T-helper 17 cell (primary cell): Measurements from ENCODE around the gene CFAP97. TPM values are rescaled to one million over a fixed set of nuclear protein-coding genes. Genes with fewer than 3 reads are reported as not detected.

Experiments
- ATAC-seq: fragments of 150-1000 bp; cut with Tn5 transposase; 2 replicates; pipeline ENCODE4 v1.10.0; 2021; ENCODE audit warnings: mild to moderate bottlenecking, moderate library complexity
- DNase-seq, 3 donors: peaks; one replicate each; pipeline versions ENCODE4 v3.0.0 to v3.0.0-alpha.2; 2020 to 2021
- H3K9me3 ChIP-seq: one replicate; pipeline ENCODE4 v1.7.0; 2013; ENCODE audit warnings: low read length, mild to moderate bottlenecking; ENCODE audit not compliant: control insufficient read depth, poor library complexity, severe bottlenecking
- H3K27ac Mint-ChIP-seq: one replicate; pipeline ENCODE4 v1.8.0; 2022; ENCODE audit warnings: mild to moderate bottlenecking, moderate library complexity, mixed read lengths
- H3K27me3 Mint-ChIP-seq: one replicate; pipeline ENCODE4 v1.8.0; 2022; ENCODE audit warnings: mixed read lengths
- H3K36me3 Mint-ChIP-seq: one replicate; pipeline ENCODE4 v1.8.0; 2022; ENCODE audit warnings: low read depth, mixed read lengths
- H3K4me1 Mint-ChIP-seq: one replicate; pipeline ENCODE4 v1.8.0; 2022; ENCODE audit warnings: mild to moderate bottlenecking, mixed read lengths
- H3K4me3 Mint-ChIP-seq: one replicate; pipeline ENCODE4 v1.8.0; 2022; ENCODE audit warnings: mild to moderate bottlenecking, moderate library complexity, mixed read lengths
- total RNA-seq, 4 donors: library from RNA in 2 of 4; stranded (reverse) in 2 of 4; gene quantifications; one replicate each; pipeline ENCODE4 v1.2.3 and lab custom pipeline; 2022 to 2026

Gene CFAP97
- total RNA-seq, 2 donors from 2014 or later, result 41.9 to 50.0 TPM

GRCh38 chr4:185115827-185116232 is 88.0 kb downstream of the CFAP97 start:
- peaks cover 38% of the 10 kb centered on the region for H3K27me3 Mint-ChIP-seq
- H3K36me3 Mint-ChIP-seq, result no peaks in the 10 kb centered on the region
- DNase-seq (no peak), ATAC-seq (no peak)
- H3K4me3 Mint-ChIP-seq, result no peak overlapping the region
- H3K9me3 ChIP-seq, result no peaks in the 10 kb centered on the region
- peaks cover 2% of the 10 kb centered on the region for H3K4me1 Mint-ChIP-seq
- H3K27ac Mint-ChIP-seq, result no peak overlapping the region

DNA sequence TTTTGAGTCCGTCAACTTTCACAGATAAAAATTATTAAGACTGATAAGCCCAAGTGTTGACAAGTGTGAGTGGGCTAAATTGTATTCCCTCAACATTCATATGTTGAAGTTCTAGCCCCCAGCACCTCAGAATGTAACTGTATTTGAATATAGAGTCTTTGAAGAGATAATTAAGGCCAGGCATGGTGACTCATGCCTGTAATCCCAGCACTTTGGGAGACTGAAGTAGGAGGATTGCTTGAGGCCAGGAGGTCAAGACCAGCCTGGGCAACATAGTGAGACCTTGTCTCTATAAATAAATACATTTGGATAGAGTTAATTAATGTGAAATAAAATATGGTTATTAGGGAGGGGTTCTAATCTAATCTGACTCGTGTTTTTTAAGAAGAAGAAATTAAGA is 90.5 kb downstream of the CFAP97 start:
- DNase-seq (no peak), ATAC-seq (no peak)
- H3K36me3 Mint-ChIP-seq, result no peaks in the 10 kb centered on the region
- H3K4me1 Mint-ChIP-seq, result peaks cover 2% of the 10 kb centered on the region
- H3K27me3 Mint-ChIP-seq, result peaks cover 39% of the 10 kb centered on the region
- no peak overlapping the region for H3K27ac Mint-ChIP-seq
- no peaks in the 10 kb centered on the region for H3K9me3 ChIP-seq
- H3K4me3 Mint-ChIP-seq, result no peak overlapping the region

- Mint-ChIP-seq H3K27ac (no peak overlapping the region), H3K4me3 (no peak overlapping the region), H3K27me3 (peaks cover 48% of the 10 kb centered on the region), H3K36me3 (no peaks in the 10 kb centered on the region), H3K4me1 (peaks cover 2% of the 10 kb centered on the region)
- ATAC-seq, result no peak
- no peak for DNase-seq
- no peaks in the 10 kb centered on the region for H3K9me3 ChIP-seq
These were observed 91.7 kb downstream of the CFAP97 start for GRCh38 chr4:185112104-185112503.

GRCh38 chr4:185110375-185110823 is 93.4 kb downstream of the CFAP97 start:
- Mint-ChIP-seq H3K4me1 (peaks cover 2% of the 10 kb centered on the region), H3K36me3 (no peaks in the 10 kb centered on the region), H3K27ac (no peak overlapping the region), H3K27me3 (peaks cover 50% of the 10 kb centered on the region), H3K4me3 (no peak overlapping the region)
- DNase-seq (no peak), ATAC-seq (no peak)
- H3K9me3 ChIP-seq, result no peaks in the 10 kb centered on the region

DNA sequence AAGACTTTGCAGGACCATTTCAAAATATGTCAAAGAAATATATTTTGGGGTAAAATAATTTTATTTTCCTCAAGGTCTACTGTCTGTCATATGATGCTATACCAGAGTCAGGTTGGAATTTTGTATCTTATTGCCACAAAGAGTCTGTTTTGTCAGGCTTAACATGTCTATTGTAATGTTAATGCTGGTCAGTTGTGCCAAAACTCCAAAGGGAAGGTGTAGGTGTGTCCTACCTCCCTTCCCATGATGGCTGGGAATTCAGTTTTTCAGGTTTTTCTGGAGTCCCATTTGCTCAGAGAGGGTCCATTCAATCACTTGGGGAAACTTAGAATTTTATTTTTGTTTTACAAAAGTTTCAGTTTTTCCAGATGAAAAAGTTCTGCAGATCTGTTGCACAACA is 94.1 kb downstream of the CFAP97 start:
- ATAC-seq (no peak), DNase-seq (no peak)
- Mint-ChIP-seq H3K4me1 (peaks cover 2% of the 10 kb centered on the region), H3K36me3 (no peaks in the 10 kb centered on the region), H3K27ac (no peak overlapping the region), H3K27me3 (peaks cover 46% of the 10 kb centered on the region), H3K4me3 (no peak overlapping the region)
- H3K9me3 ChIP-seq, result no peaks in the 10 kb centered on the region

Other genes with a start within 250 kb of the CFAP97 start
- not detected for gene HELT, start 185.5 kb downstream of the CFAP97 start, total RNA-seq
- gene SLC25A4, start 60.7 kb downstream of the CFAP97 start, total RNA-seq, result 1 to 10 TPM; 2.7 to 3.3 TPM
- 10 to 100 TPM; 13.2 to 20.4 TPM for gene SNX25, start 5.6 kb upstream of the CFAP97 start, total RNA-seq
- 1 to 10 TPM; 2.1 to 3.3 TPM for gene LRP2BP, start 191.9 kb upstream of the CFAP97 start, total RNA-seq
- gene ANKRD37, start 192.8 kb upstream of the CFAP97 start, total RNA-seq, result 10 to 100 TPM; 16.1 to 19.1 TPM
- 10 to 100 TPM; 16.8 to 21.3 TPM for gene UFSP2, start 222.0 kb upstream of the CFAP97 start, total RNA-seq